ENCODE data around the gene PCDHB9. TPM values are rescaled to one million over a fixed set of nuclear protein-coding genes. Genes with fewer than 3 reads are reported as not detected.
"Not testable (repeated sequence)": the region's sequence is repeated elsewhere in the genome, so short reads cannot be mapped to it uniquely, and the experiment has no call there.

Gene PCDHB9
- total and polyA plus RNA-seq, 2 of the 4 experiments (the other 2 are of a cell fraction), result 0.10 to 0.18 TPM

DNA sequence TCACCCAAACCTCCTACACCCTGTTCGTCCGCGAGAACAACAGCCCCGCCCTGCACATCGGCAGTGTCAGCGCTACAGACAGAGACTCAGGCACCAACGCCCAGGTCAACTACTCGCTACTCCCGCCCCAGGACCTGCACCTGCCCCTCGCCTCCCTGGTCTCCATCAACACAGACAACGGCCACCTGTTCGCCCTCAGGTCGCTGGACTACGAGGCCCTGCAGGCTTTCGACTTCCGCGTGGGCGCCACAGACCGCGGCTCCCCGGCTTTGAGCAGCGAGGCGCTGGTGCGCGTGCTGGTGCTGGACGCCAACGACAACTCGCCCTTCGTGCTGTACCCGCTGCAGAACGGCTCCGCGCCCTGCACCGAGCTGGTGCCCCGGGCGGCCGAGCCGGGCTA lies 14.2 kb downstream of the PCDHB9 start:
- H4K20me1 ChIP-seq (ENCODE audit: insufficient read depth, low read length); H3K27ac ChIP-seq (ENCODE audit: insufficient read depth, low read length); H3K79me1 ChIP-seq (ENCODE audit: low read depth in 1 of 2, low read length in 2 of 2); H2BK5ac ChIP-seq (ENCODE audit: low read depth, low read length, poor library complexity, severe bottlenecking); H3K23ac ChIP-seq (ENCODE audit: low read depth, low read length); H3K27me3 ChIP-seq (ENCODE audit: control insufficient read depth, insufficient read depth, low read length); dilution Hi-C loops (cut with HindIII; ENCODE audit: low sequenced_read_pairs, unreplicated experiment); H4K91ac ChIP-seq (ENCODE audit: insufficient read depth, low read depth, low read length); H3K56ac ChIP-seq (ENCODE audit: extremely low read depth, insufficient read depth, low read length); H2AK5ac ChIP-seq (ENCODE audit: low read depth, low read length); BruUV-seq (replicated peaks); H3K36me3 ChIP-seq (ENCODE audit: control insufficient read depth, insufficient read depth, low read length); H3K4ac ChIP-seq (ENCODE audit: low read depth, low read length); H3K18ac ChIP-seq (ENCODE audit: low read depth, low read length); H3K4me2 ChIP-seq (ENCODE audit: low read depth, low read length); H3K4me1 ChIP-seq (ENCODE audit: control insufficient read depth, insufficient read depth, low read length); H3K14ac ChIP-seq (replicated peaks; ENCODE audit: low read depth, low read length); H2BK15ac ChIP-seq (ENCODE audit: low read depth, low read length); DNase-seq; ATAC-seq (ENCODE audit: low read depth); CTCF ChIA-PET; H3K9ac ChIP-seq (ENCODE audit: low read depth, low read length); H2BK20ac ChIP-seq (ENCODE audit: low read depth, low read length); H3K4me3 ChIP-seq (ENCODE audit: insufficient read depth, low read depth, low read length); H2AFZ ChIP-seq (replicated peaks; ENCODE audit: low read length, poor library complexity); H4K8ac ChIP-seq (ENCODE audit: low read depth in 2 of 2, low read length in 2 of 2); H2BK120ac ChIP-seq (ENCODE audit: low read depth, low read length); in situ Hi-C loops (cut with MboI; ENCODE audit: low sequenced_read_pairs); POLR2A ChIA-PET (ENCODE audit: unreplicated experiment); intact Hi-C loops (cut with micrococcal nuclease); H3K9me1 ChIP-seq (ENCODE audit: insufficient read depth, low read length); H4K5ac ChIP-seq (ENCODE audit: low read depth, low read length); H2AK9ac ChIP-seq (replicated peaks; ENCODE audit: low read depth, low read length, poor library complexity): not testable (repeated sequence)
- H3K9me3 ChIP-seq (ENCODE audit: control insufficient read depth, insufficient read depth, low read length), result peaks cover 13% of the 10 kb centered on the region
- WGBS, 2 experiments (ENCODE audit: extremely low coverage in 2 of 2, insufficient read length in 1 of 2), result 12% methylated on average over 8 of the region's 38 CpGs; no CpG with 5 or more reads in 1 of the 2 experiments

DNA sequence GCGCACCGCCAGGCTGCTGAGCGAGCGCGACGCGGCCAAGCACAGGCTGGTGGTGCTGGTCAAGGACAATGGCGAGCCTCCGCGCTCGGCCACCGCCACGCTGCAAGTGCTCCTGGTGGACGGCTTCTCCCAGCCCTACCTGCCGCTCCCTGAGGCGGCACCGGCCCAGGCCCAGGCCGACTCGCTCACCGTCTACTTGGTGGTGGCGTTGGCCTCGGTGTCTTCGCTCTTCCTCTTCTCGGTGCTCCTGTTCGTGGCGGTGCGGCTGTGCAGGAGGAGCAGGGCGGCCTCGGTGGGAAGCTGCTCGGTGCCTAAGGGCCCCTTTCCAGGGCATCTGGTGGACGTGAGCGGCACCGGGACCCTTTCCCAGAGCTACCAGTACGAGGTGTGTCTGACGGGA lies 14.7 kb downstream of the PCDHB9 start:
- H3K9me1 ChIP-seq (ENCODE audit: insufficient read depth, low read length); H3K56ac ChIP-seq (ENCODE audit: extremely low read depth, insufficient read depth, low read length); H4K8ac ChIP-seq (ENCODE audit: low read depth in 2 of 2, low read length in 2 of 2); H2BK120ac ChIP-seq (ENCODE audit: low read depth, low read length); in situ Hi-C loops (cut with MboI; ENCODE audit: low sequenced_read_pairs); H3K4me3 ChIP-seq (ENCODE audit: insufficient read depth, low read depth, low read length); H2AFZ ChIP-seq (replicated peaks; ENCODE audit: low read length, poor library complexity); dilution Hi-C loops (cut with HindIII; ENCODE audit: low sequenced_read_pairs, unreplicated experiment); H3K27ac ChIP-seq (ENCODE audit: insufficient read depth, low read length); H2AK9ac ChIP-seq (replicated peaks; ENCODE audit: low read depth, low read length, poor library complexity); H2BK15ac ChIP-seq (ENCODE audit: low read depth, low read length); H4K20me1 ChIP-seq (ENCODE audit: insufficient read depth, low read length); H3K36me3 ChIP-seq (ENCODE audit: control insufficient read depth, insufficient read depth, low read length); ATAC-seq (ENCODE audit: low read depth); BruUV-seq (replicated peaks); H3K23ac ChIP-seq (ENCODE audit: low read depth, low read length); H3K4me2 ChIP-seq (ENCODE audit: low read depth, low read length); H2BK5ac ChIP-seq (ENCODE audit: low read depth, low read length, poor library complexity, severe bottlenecking); H3K9ac ChIP-seq (ENCODE audit: low read depth, low read length); H3K14ac ChIP-seq (replicated peaks; ENCODE audit: low read depth, low read length); H4K5ac ChIP-seq (ENCODE audit: low read depth, low read length); H4K91ac ChIP-seq (ENCODE audit: insufficient read depth, low read depth, low read length); intact Hi-C loops (cut with micrococcal nuclease); H3K79me1 ChIP-seq (ENCODE audit: low read depth in 1 of 2, low read length in 2 of 2); POLR2A ChIA-PET (ENCODE audit: unreplicated experiment); H2AK5ac ChIP-seq (ENCODE audit: low read depth, low read length); H3K4ac ChIP-seq (ENCODE audit: low read depth, low read length); H3K27me3 ChIP-seq (ENCODE audit: control insufficient read depth, insufficient read depth, low read length); H3K4me1 ChIP-seq (ENCODE audit: control insufficient read depth, insufficient read depth, low read length); H3K18ac ChIP-seq (ENCODE audit: low read depth, low read length); H2BK20ac ChIP-seq (ENCODE audit: low read depth, low read length); DNase-seq; CTCF ChIA-PET: not testable (repeated sequence)
- H3K9me3 ChIP-seq (ENCODE audit: control insufficient read depth, insufficient read depth, low read length), result peaks cover 13% of the 10 kb centered on the region
- 28% methylated on average over 8 of the region's 35 CpGs; no CpG with 5 or more reads in 1 of the 2 experiments for WGBS, 2 experiments (ENCODE audit: extremely low coverage in 2 of 2, insufficient read length in 1 of 2)
